Ectodermal cell (in vitro differentiated cells): ENCODE data around the gene CYP27B1.
"Not testable (repeated sequence)": the region's sequence is repeated elsewhere in the genome, so short reads cannot be mapped to it uniquely, and the experiment has no call there.

Source experiments
- H3K27ac ChIP-seq: 2 replicates; pipeline ENCODE4 v1.7.0; 2013; ENCODE audit warnings: mild to moderate bottlenecking, low read depth, low read length; ENCODE audit not compliant: insufficient read depth, poor library complexity, severe bottlenecking
- H3K27me3 ChIP-seq: 2 replicates; pipeline ENCODE4 v1.7.0; 2013; ENCODE audit warnings: mild to moderate bottlenecking, low read length; ENCODE audit not compliant: insufficient read depth, control insufficient read depth, poor library complexity, severe bottlenecking
- H3K36me3 ChIP-seq: one replicate; pipeline ENCODE4 v1.7.0; 2013; ENCODE audit warnings: low read length; ENCODE audit not compliant: control insufficient read depth, insufficient read depth
- H3K4me1 ChIP-seq: one replicate; pipeline ENCODE4 v1.7.0; 2013; ENCODE audit warnings: low read length; ENCODE audit not compliant: control insufficient read depth, insufficient read depth
- H3K4me3 ChIP-seq: 2 replicates; pipeline ENCODE4 v1.7.0; 2013; ENCODE audit warnings: low read depth, low read length, control low read depth; ENCODE audit not compliant: insufficient read depth
- H3K9me3 ChIP-seq: 2 replicates; pipeline ENCODE4 v1.7.0; 2013; ENCODE audit warnings: mild to moderate bottlenecking, low read length, moderate library complexity; ENCODE audit not compliant: control insufficient read depth
- WGBS, 2 experiments: methylation state at CpG; one replicate each; pipeline ENCODE4 v1.1.7; 2013; ENCODE audit warnings: missing lambda C conversion rate in 2 of 2; 5-methylcytosine and 5-hydroxymethylcytosine counted together

CYP27B1 gene

GRCh38 chr12:57775563-57776246 is 8.8 kb upstream of the CYP27B1 start:
- no peak overlapping the region for H3K27ac ChIP-seq
- H3K4me3 ChIP-seq = no peak overlapping the region
- no peaks in the 10 kb centered on the region for H3K36me3 ChIP-seq
- H3K4me1 ChIP-seq = peaks cover 2% of the 10 kb centered on the region
- 83 to 86% methylated on average over 4 of the region's 4 CpGs for WGBS, 2 experiments
- peaks cover 10% of the 10 kb centered on the region for H3K27me3 ChIP-seq
- H3K9me3 ChIP-seq = no peaks in the 10 kb centered on the region

GRCh38 chr12:57775044-57775443 is 8.2 kb upstream of the CYP27B1 start:
- peaks cover 10% of the 10 kb centered on the region for H3K27me3 ChIP-seq
- no peaks in the 10 kb centered on the region for H3K9me3 ChIP-seq
- 84 to 92% methylated on average over 3 of the region's 3 CpGs for WGBS, 2 experiments
- no peak overlapping the region for H3K27ac ChIP-seq
- H3K4me3 ChIP-seq = no peak overlapping the region
- peaks cover 2% of the 10 kb centered on the region for H3K4me1 ChIP-seq
- no peaks in the 10 kb centered on the region for H3K36me3 ChIP-seq

GRCh38 chr12:57774634-57775033 is 7.8 kb upstream of the CYP27B1 start:
- H3K27me3 ChIP-seq = peaks cover 10% of the 10 kb centered on the region
- not testable (repeated sequence) for H3K4me1 ChIP-seq, H3K4me3 ChIP-seq, H3K9me3 ChIP-seq, H3K36me3 ChIP-seq, H3K27ac ChIP-seq
- WGBS, 2 experiments = 93 to 94% methylated on average over 11 of the region's 11 CpGs

GRCh38 chr12:57772429-57773322 is 5.8 kb upstream of the CYP27B1 start, which contains the start of gene EEF1AKMT3:
EEF1AKMT3 (plus strand) TSS chr12:57772614; CDS start chr12:57772725, 111 bp downstream.
- peaks cover 2% of the 10 kb centered on the region for H3K4me1 ChIP-seq
- WGBS, 2 experiments = 7% methylated on average over 67 of the region's 67 CpGs
- no peaks in the 10 kb centered on the region for H3K36me3 ChIP-seq
- peak within 1 kb of the TSS; percentile 92 for H3K27ac ChIP-seq
- peak within 1 kb of the TSS; percentile 59 for H3K4me3 ChIP-seq
- no peaks in the 10 kb centered on the region for H3K9me3 ChIP-seq
- peaks cover 12% of the 10 kb centered on the region for H3K27me3 ChIP-seq

- peak within 1 kb of the TSS; percentile 92 for H3K27ac ChIP-seq
- H3K9me3 ChIP-seq = no peaks in the 10 kb centered on the region
- peaks cover 7% of the 10 kb centered on the region for H3K4me1 ChIP-seq
- H3K4me3 ChIP-seq = peak within 1 kb of the TSS; percentile 59
- H3K27me3 ChIP-seq = peaks cover 20% of the 10 kb centered on the region
- no peaks in the 10 kb centered on the region for H3K36me3 ChIP-seq
- 0% methylated on average over 28 of the region's 28 CpGs for WGBS, 2 experiments
Measured at GRCh38 chr12:57771873-57772428, 5.1 kb upstream of the CYP27B1 start, which contains the start of gene METTL1. METTL1 (minus strand) TSS chr12:57772105; CDS start chr12:57772083, 22 bp downstream.

GRCh38 chr12:57771236-57771872 is 4.5 kb upstream of the CYP27B1 start:
- Histone ChIP-seq H3K4me1 (peaks cover 13% of the 10 kb centered on the region), H3K36me3 (no peaks in the 10 kb centered on the region), H3K27me3 (peaks cover 26% of the 10 kb centered on the region), H3K9me3 (no peaks in the 10 kb centered on the region), H3K27ac (peak overlapping the region; percentile 92), H3K4me3 (peak overlapping the region; percentile 59)
- WGBS, 2 experiments = 2 to 3% methylated on average over 14 of the region's 16 CpGs

GRCh38 chr12:57770734-57771133 is 3.9 kb upstream of the CYP27B1 start:
- Histone ChIP-seq H3K36me3 (no peaks in the 10 kb centered on the region), H3K4me3 (no peak overlapping the region), H3K4me1 (peaks cover 19% of the 10 kb centered on the region), H3K27me3 (peaks cover 32% of the 10 kb centered on the region), H3K27ac (no peak overlapping the region), H3K9me3 (no peaks in the 10 kb centered on the region)
- 89 to 92% methylated on average over 4 of the region's 4 CpGs for WGBS, 2 experiments

- 93 to 96% methylated on average over 11 of the region's 11 CpGs for WGBS, 2 experiments
- H3K4me1 ChIP-seq = peaks cover 19% of the 10 kb centered on the region
- H3K9me3 ChIP-seq = no peaks in the 10 kb centered on the region
Measured at GRCh38 chr12:57769594-57769993, 2.7 kb upstream of the CYP27B1 start.

GRCh38 chr12:57767876-57768275 is 998 bp upstream of the CYP27B1 start:
- H3K36me3 ChIP-seq = no peaks in the 10 kb centered on the region
- peaks cover 19% of the 10 kb centered on the region for H3K4me1 ChIP-seq
- H3K27me3 ChIP-seq = peaks cover 51% of the 10 kb centered on the region
- H3K9me3 ChIP-seq = no peaks in the 10 kb centered on the region
- whole genome bisulfite sequencing, 2 experiments = 93 to 96% methylated on average over 3 of the region's 3 CpGs
- no peak overlapping the region for H3K27ac ChIP-seq
- H3K4me3 ChIP-seq = no peak overlapping the region

More at GRCh38 chr12:57769594-57769993, 2.7 kb upstream of the CYP27B1 start:
- Histone ChIP-seq H3K4me3 (no peak overlapping the region), H3K36me3 (no peaks in the 10 kb centered on the region), H3K27me3 (peaks cover 43% of the 10 kb centered on the region), H3K27ac (no peak overlapping the region)
